ENCODE data around the gene TP53AIP1.

The TP53AIP1 gene

DNA sequence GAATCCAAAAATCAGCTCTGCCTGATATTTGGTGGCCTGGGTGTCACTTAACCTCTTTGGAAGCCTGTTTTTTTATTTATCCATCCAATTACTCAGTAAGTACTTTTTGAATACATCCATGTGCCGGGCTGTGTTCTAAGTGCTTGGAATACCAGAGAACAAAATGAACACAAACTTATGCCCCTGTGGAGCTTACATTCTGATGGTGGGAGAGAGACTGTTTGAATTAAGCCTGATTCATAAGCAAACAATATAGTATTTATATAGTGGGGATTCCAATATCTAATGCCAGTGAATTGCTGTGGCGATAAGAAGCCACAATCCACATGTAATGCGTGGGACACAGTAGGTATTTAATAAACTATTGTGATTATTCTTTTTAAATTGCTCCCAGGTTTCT is 32.1 kb downstream of the TP53AIP1 start:
- no peak overlapping the region for H3K4me3 ChIP-seq (ENCODE audit: low read depth, low read length)
- DNase-seq (ENCODE audit: low read depth): no peak
- TF ChIP-seq, protein P1, sequence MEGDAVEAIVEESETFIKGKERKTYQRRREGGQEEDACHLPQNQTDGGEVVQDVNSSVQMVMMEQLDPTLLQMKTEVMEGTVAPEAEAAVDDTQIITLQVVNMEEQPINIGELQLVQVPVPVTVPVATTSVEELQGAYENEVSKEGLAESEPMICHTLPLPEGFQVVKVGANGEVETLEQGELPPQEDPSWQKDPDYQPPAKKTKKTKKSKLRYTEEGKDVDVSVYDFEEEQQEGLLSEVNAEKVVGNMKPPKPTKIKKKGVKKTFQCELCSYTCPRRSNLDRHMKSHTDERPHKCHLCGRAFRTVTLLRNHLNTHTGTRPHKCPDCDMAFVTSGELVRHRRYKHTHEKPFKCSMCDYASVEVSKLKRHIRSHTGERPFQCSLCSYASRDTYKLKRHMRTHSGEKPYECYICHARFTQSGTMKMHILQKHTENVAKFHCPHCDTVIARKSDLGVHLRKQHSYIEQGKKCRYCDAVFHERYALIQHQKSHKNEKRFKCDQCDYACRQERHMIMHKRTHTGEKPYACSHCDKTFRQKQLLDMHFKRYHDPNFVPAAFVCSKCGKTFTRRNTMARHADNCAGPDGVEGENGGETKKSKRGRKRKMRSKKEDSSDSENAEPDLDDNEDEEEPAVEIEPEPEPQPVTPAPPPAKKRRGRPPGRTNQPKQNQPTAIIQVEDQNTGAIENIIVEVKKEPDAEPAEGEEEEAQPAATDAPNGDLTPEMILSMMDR (IDR thresholded peaks at IDR 0.05; ENCODE audit: low read depth, low read length): no peak
- no peak for TF ChIP-seq MYC (IDR thresholded peaks at IDR 0.05; ENCODE audit: low read depth, low read length)
- TF ChIP-seq, protein P2, sequence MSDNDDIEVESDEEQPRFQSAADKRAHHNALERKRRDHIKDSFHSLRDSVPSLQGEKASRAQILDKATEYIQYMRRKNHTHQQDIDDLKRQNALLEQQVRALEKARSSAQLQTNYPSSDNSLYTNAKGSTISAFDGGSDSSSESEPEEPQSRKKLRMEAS (IDR thresholded peaks at IDR 0.05; ENCODE audit: low read depth, low read length): no peak
- no peak for TF ChIP-seq POLR2A (IDR thresholded peaks at IDR 0.05; ENCODE audit: extremely low read depth, insufficient read length)

DNA sequence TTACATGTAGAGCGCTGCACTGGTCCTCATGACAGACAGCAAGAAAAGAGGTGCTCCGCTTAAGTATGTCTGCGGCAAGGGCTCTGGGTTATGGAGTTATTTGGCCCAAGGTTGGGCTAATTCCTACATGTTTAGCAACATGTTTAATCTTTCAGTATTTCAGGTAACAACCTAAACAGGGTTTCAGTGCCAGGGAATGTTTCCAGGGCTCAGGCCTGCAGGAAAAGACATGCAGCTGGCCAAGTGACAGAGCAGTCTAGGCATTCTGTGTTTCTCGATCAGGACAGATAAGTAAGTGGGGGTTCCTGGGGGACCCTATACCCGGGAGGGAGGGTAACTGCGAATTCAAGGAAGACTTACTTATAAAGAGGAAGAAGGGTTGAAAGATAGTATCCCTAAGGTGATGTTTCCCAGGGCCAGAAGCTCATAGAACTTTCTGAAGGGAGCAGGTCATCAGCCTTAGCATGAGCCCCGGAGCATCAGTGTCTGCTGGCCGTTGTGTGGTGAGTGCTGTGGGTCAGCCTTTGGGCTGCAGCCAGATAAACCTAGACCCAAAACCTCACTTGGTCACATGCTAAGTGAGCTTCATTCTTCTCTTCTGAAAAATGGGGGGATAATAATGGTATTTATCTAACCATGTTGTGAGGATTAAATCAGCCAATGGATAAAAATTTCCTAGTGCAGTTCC is 33.1 kb downstream of the TP53AIP1 start:
- no peak for DNase-seq (ENCODE audit: low read depth)
- H3K4me3 ChIP-seq (ENCODE audit: low read depth, low read length): no peak overlapping the region
- no peak for TF ChIP-seq POLR2A (IDR thresholded peaks at IDR 0.05; ENCODE audit: extremely low read depth, insufficient read length)
- TF ChIP-seq, protein P1 (IDR thresholded peaks at IDR 0.05; ENCODE audit: low read depth, low read length): no peak
- no peak for TF ChIP-seq MYC (IDR thresholded peaks at IDR 0.05; ENCODE audit: low read depth, low read length)
- TF ChIP-seq, protein P2 (IDR thresholded peaks at IDR 0.05; ENCODE audit: low read depth, low read length): no peak

DNA sequence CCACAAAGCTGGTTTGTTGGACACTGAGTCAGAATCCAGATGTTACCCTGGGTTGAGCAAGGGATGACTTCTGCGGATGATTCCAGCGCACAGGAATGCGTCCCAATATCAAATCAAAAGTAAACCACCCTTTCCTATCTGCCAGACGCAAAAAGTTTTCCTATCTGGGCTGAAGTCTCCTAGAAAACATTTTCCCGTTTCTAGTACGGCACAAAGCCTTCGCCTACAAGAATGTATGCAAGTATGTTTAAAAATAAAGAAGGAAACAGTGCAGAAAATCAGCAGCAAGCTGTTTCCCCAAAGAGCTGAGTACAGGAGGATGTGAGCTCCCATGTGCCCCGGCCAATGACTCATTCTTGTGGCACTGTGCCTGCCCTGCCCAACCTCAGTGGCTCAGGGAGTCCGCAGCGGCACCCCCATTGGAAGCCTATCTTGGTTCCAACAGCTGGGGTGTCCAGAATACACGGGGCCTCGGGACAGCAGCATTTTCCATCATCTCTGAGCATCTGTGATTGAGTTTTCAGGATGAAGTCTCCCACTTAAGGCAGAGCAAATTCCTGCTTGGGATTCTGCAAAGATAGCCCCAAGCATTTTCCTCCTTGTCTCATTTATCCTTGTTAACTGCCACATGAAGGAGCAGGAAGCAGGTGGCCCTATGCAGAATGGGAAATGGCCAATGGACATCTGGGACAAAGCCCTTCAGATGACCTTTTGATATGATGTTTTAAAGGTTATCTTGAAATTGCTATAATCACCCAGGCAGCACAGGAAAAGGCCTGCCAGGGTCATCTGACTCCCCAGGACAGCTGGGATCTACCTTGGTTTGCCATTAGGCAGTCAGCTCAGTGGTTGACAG is 34.1 kb downstream of the TP53AIP1 start:
- DNase-seq (ENCODE audit: low read depth): peak; percentile 77
- H3K4me3 ChIP-seq (ENCODE audit: low read depth, low read length): no peak overlapping the region
- no peak for TF ChIP-seq MYC (IDR thresholded peaks at IDR 0.05; ENCODE audit: low read depth, low read length)
- TF ChIP-seq, protein P2 (IDR thresholded peaks at IDR 0.05; ENCODE audit: low read depth, low read length): no peak
- TF ChIP-seq POLR2A (IDR thresholded peaks at IDR 0.05; ENCODE audit: extremely low read depth, insufficient read length): no peak
- TF ChIP-seq, protein P1 (IDR thresholded peaks at IDR 0.05; ENCODE audit: low read depth, low read length): no peak

DNA sequence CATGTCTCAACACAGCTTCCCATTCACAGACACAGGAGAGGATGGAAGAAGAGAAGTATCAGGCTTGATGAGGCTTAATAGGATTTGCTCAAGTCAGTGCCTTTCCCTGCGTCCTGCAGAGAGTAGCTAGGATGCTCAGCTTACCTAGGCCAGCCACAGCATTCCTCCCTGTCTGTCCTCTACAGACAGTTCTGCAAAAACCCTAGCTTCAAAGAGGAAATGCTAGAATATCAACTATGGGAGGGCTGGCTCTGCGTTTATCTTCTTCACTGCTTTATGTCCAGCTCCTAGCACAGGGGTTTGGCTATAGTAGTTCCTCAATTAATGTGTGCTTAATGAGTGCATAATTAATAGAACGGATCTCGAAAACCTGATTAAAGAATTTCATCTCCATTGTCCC is 35.1 kb downstream of the TP53AIP1 start:
- TF ChIP-seq, protein P1 (IDR thresholded peaks at IDR 0.05; ENCODE audit: low read depth, low read length): no peak
- TF ChIP-seq, protein P2 (IDR thresholded peaks at IDR 0.05; ENCODE audit: low read depth, low read length): no peak
- no peak for TF ChIP-seq POLR2A (IDR thresholded peaks at IDR 0.05; ENCODE audit: extremely low read depth, insufficient read length)
- TF ChIP-seq MYC (IDR thresholded peaks at IDR 0.05; ENCODE audit: low read depth, low read length): no peak
- no peak overlapping the region for H3K4me3 ChIP-seq (ENCODE audit: low read depth, low read length)
- DNase-seq (ENCODE audit: low read depth): no peak

DNA sequence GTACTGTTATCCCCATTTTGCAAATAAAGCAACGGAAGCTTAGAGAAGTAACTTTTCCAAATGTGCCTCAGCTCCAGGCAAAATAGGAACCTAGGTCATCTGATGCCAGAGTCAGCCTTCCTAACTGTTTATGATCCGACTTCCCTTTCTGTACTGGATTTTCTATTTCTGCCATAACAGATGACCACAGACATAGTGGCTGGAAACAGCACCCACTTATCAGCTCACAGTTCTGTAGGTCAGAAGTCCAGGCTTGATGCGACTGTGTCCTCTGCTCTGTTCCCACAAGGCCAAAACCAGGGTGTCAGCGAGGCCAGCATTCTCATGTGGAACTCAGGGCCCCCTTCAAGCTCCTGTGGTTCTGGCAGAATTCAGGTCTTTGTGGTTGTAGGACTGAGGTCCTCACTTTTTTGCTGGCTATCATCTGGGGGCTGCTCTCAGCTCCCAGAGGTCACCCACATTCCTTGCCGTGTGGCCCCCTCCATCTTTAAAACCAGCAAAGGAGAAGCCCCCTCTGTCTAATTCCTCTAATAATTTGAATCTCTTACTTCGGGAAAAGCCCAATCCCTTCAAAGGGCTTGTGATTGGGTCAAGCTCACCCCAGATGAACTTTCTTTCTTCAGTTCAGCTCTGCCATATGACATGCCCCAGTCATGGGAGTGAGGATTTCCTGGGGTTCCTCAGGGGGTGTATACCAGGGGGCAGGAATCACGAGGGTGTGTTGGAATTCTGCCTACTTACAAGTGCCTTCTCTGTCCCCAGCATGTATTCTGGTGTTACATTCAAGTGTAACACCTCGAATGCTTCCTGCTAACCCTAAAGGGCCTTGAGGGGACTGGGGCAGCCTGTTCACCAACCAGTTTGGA is 36.3 kb downstream of the TP53AIP1 start:
- TF ChIP-seq MYC (IDR thresholded peaks at IDR 0.05; ENCODE audit: low read depth, low read length) (no peak), POLR2A (IDR thresholded peaks at IDR 0.05; ENCODE audit: extremely low read depth, insufficient read length) (no peak)
- TF ChIP-seq, protein P1 (IDR thresholded peaks at IDR 0.05; ENCODE audit: low read depth, low read length): no peak
- TF ChIP-seq, protein P2 (IDR thresholded peaks at IDR 0.05; ENCODE audit: low read depth, low read length): no peak
- H3K4me3 ChIP-seq (ENCODE audit: low read depth, low read length): peak overlapping the region; percentile 72
- no peak for DNase-seq (ENCODE audit: low read depth)
